Measurements from ENCODE around the gene RSF1.

DNA sequence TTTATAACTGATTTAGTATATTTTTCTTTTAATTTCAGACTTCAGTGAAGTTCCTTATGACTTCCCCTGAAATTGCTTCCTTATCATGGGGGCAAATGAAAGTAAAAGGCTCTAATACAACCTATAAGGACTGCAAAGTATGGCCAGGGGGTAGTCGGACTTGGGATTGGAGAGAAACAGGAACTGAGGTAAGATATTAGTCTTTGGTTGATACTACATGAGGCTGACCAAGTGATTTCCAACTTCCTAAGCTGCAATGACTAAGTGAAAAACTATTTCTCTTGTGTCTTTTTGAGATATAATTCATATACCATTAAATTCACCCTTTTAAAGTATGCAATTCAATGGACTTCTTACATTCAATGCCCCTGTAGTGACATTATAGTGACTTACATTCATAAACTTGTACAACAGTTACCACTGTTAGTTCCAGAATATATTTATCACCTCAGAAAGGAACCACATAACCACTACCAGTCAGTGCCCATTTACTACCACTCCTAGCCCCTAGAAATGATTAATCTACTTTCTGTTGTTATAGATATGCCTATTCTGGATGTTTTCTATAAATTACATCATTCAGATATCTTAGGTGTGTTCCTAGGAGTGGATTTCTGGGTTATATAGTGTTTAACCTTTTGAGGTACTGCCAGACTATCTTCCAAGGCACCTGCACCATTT lies 22.1 kb upstream of the RSF1 start:
- no peak for TF ChIP-seq EZH2 (IDR thresholded peaks at IDR 0.05; ENCODE audit: borderline replicate concordance, low read length)
- TF ChIP-seq, protein P1, sequence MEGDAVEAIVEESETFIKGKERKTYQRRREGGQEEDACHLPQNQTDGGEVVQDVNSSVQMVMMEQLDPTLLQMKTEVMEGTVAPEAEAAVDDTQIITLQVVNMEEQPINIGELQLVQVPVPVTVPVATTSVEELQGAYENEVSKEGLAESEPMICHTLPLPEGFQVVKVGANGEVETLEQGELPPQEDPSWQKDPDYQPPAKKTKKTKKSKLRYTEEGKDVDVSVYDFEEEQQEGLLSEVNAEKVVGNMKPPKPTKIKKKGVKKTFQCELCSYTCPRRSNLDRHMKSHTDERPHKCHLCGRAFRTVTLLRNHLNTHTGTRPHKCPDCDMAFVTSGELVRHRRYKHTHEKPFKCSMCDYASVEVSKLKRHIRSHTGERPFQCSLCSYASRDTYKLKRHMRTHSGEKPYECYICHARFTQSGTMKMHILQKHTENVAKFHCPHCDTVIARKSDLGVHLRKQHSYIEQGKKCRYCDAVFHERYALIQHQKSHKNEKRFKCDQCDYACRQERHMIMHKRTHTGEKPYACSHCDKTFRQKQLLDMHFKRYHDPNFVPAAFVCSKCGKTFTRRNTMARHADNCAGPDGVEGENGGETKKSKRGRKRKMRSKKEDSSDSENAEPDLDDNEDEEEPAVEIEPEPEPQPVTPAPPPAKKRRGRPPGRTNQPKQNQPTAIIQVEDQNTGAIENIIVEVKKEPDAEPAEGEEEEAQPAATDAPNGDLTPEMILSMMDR (conservative IDR thresholded peaks at IDR 0.05 in 1 of 2, IDR thresholded peaks at IDR 0.05 in 1 of 2; ENCODE audit: extremely low read depth in 1 of 2, insufficient read depth in 1 of 2, low read depth in 1 of 2, low read length in 2 of 2): no peak

Data from mammary epithelial cell (primary cell).